Loucy (cell line): Measurements from ENCODE around the gene USP22.

Source experiments
- CTCF ChIP-seq: fragments of 200-600 bp; sonication (generic); conservative IDR thresholded peaks from 2 replicates; pipeline ENCODE4 v1.5.1; 2014; ENCODE audit warnings: mild to moderate bottlenecking, antibody characterized with exemption, low read length
- EZH2phosphoT487 ChIP-seq: fragments of 200-600 bp; IDR thresholded peaks from 2 replicates; pipeline ENCODE4 v1.6.1; 2018; ENCODE audit warnings: antibody characterized with exemption, mild to moderate bottlenecking, moderate library complexity, borderline replicate concordance

- TF ChIP-seq CTCF (no peak), EZH2phosphoT487 (no peak)
Observed at GRCh38 chr17:20999044-20999573, 43.7 kb downstream of the USP22 start.
